Stimulated activated CD8-positive, alpha-beta memory T cell treated with anti-CD3 and anti-CD28 coated beads, Interleukin-15, amount 100 ng/mL, for 24 hours (primary cell): ENCODE data around the gene SOX4.
"Not testable (repeated sequence)": the region's sequence is repeated elsewhere in the genome, so short reads cannot be mapped to it uniquely, and the experiment has no call there.

Source experiments
- DNase-seq: peaks from one replicate; pipeline ENCODE4 v3.0.0-alpha.2; 2020; ENCODE audit warnings: low read depth

SOX4 gene

GRCh38 chr6:21593412-21593926 lies at the start of gene SOX4:
Gene SOX4 (plus strand): TSS chr6:21593751. CDS start chr6:21594535, 784 bp downstream.
- DNase-seq, result peak; percentile 6

- not testable (repeated sequence) for DNase-seq
These were observed 41.3 kb upstream of the SOX4 start for GRCh38 chr6:21552286-21552685.

GRCh38 chr6:21554286-21554685 lies 39.3 kb upstream of the SOX4 start:
- no peak for DNase-seq

- no peak for DNase-seq
These were observed 38.4 kb upstream of the SOX4 start for GRCh38 chr6:21555197-21555596.

- no peak for DNase-seq
These were observed 37.0 kb upstream of the SOX4 start for GRCh38 chr6:21556511-21556910.

- no peak for DNase-seq
These were observed 36.4 kb upstream of the SOX4 start for GRCh38 chr6:21556968-21557721.

GRCh38 chr6:21559238-21559637 lies 34.3 kb upstream of the SOX4 start:
- no peak for DNase-seq

- no peak for DNase-seq
These were observed 33.3 kb upstream of the SOX4 start for GRCh38 chr6:21560249-21560648.

GRCh38 chr6:21565431-21565830 lies 28.1 kb upstream of the SOX4 start:
- DNase-seq, result no peak

GRCh38 chr6:21578523-21578922 lies 15.0 kb upstream of the SOX4 start:
- no peak for DNase-seq

GRCh38 chr6:21582651-21583050 lies 10.9 kb upstream of the SOX4 start:
- no peak for DNase-seq

- no peak for DNase-seq
These were observed 7.3 kb upstream of the SOX4 start for GRCh38 chr6:21586300-21586699.

- DNase-seq, result no peak
These were observed 6.8 kb upstream of the SOX4 start for GRCh38 chr6:21586740-21587178.

- DNase-seq, result peak; percentile 1
These were observed 6.2 kb upstream of the SOX4 start for GRCh38 chr6:21587179-21587960.

GRCh38 chr6:21587961-21588480 lies 5.5 kb upstream of the SOX4 start:
- DNase-seq, result peak; percentile 7

- peak; percentile 9 for DNase-seq
These were observed 4.8 kb upstream of the SOX4 start for GRCh38 chr6:21588481-21589351.

GRCh38 chr6:21589352-21590345 lies 3.9 kb upstream of the SOX4 start:
- peak; percentile 64 for DNase-seq

GRCh38 chr6:21590346-21590745 lies 3.2 kb upstream of the SOX4 start:
- no peak for DNase-seq

- no peak for DNase-seq
These were observed 2.1 kb upstream of the SOX4 start for GRCh38 chr6:21591446-21591845.

- no peak for DNase-seq
These were observed 598 bp upstream of the SOX4 start for GRCh38 chr6:21592953-21593352.
